Measurements from ENCODE around the gene PRDX1. TPM values are rescaled to one million over a fixed set of nuclear protein-coding genes. Genes with fewer than 3 reads are reported as not detected.

PRDX1 gene
- total and polyA plus RNA-seq, 2 of the 13 experiments (the other 11 are each of a cell fraction or from before 2014, with no cell fraction given), result 761 to 1,898 TPM

GRCh38 chr1:45550401-45551351 lies 29.0 kb upstream of the PRDX1 start, which contains the start of gene AKR1A1 (continued):
- TF ChIP-seq, protein P1, sequence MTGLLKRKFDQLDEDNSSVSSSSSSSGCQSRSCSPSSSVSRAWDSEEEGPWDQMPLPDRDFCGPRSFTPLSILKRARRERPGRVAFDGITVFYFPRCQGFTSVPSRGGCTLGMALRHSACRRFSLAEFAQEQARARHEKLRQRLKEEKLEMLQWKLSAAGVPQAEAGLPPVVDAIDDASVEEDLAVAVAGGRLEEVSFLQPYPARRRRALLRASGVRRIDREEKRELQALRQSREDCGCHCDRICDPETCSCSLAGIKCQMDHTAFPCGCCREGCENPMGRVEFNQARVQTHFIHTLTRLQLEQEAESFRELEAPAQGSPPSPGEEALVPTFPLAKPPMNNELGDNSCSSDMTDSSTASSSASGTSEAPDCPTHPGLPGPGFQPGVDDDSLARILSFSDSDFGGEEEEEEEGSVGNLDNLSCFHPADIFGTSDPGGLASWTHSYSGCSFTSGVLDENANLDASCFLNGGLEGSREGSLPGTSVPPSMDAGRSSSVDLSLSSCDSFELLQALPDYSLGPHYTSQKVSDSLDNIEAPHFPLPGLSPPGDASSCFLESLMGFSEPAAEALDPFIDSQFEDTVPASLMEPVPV (CRISPR knock-in tag; IDR thresholded peaks at IDR 0.05), result peak; percentile 93
- TF ChIP-seq ZNF790 (CRISPR knock-in tag; IDR thresholded peaks at IDR 0.05; ENCODE audit: borderline replicate concordance) (0 out of 2 replicates have a peak, but pooled peaks have one; percentile 31), ESRRA (CRISPR knock-in tag; IDR thresholded peaks at IDR 0.05; ENCODE audit: low read depth) (peak; percentile 30; the same call in 1 of the 2 replicates), CHD4 (IDR thresholded peaks at IDR 0.05; ENCODE audit: borderline replicate concordance, low read length) (peak; percentile 69; the same call in 1 of the 2 replicates), CC2D1A (CRISPR knock-in tag; IDR thresholded peaks at IDR 0.05) (no peak), SIX1 (CRISPR knock-in tag; IDR thresholded peaks at IDR 0.05; ENCODE audit: borderline replicate concordance) (no peak), PBX3 (CRISPR knock-in tag; IDR thresholded peaks at IDR 0.05; ENCODE audit: borderline replicate concordance) (no peak), ZNF703 (CRISPR knock-in tag; IDR thresholded peaks at IDR 0.05; ENCODE audit: borderline replicate concordance) (no peak; the same call in 1 of the 2 replicates), SETDB1 (CRISPR knock-in tag; IDR thresholded peaks at IDR 0.05; ENCODE audit: borderline replicate concordance) (0 out of 2 replicates have a peak, but pooled peaks have one; percentile 50)
- TF ChIP-seq, protein P2, sequence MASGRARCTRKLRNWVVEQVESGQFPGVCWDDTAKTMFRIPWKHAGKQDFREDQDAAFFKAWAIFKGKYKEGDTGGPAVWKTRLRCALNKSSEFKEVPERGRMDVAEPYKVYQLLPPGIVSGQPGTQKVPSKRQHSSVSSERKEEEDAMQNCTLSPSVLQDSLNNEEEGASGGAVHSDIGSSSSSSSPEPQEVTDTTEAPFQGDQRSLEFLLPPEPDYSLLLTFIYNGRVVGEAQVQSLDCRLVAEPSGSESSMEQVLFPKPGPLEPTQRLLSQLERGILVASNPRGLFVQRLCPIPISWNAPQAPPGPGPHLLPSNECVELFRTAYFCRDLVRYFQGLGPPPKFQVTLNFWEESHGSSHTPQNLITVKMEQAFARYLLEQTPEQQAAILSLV (CRISPR knock-in tag; IDR thresholded peaks at IDR 0.05; ENCODE audit: borderline replicate concordance), result peak; percentile 83; the same call in 1 of the 2 replicates
- TF ChIP-seq, protein P3, sequence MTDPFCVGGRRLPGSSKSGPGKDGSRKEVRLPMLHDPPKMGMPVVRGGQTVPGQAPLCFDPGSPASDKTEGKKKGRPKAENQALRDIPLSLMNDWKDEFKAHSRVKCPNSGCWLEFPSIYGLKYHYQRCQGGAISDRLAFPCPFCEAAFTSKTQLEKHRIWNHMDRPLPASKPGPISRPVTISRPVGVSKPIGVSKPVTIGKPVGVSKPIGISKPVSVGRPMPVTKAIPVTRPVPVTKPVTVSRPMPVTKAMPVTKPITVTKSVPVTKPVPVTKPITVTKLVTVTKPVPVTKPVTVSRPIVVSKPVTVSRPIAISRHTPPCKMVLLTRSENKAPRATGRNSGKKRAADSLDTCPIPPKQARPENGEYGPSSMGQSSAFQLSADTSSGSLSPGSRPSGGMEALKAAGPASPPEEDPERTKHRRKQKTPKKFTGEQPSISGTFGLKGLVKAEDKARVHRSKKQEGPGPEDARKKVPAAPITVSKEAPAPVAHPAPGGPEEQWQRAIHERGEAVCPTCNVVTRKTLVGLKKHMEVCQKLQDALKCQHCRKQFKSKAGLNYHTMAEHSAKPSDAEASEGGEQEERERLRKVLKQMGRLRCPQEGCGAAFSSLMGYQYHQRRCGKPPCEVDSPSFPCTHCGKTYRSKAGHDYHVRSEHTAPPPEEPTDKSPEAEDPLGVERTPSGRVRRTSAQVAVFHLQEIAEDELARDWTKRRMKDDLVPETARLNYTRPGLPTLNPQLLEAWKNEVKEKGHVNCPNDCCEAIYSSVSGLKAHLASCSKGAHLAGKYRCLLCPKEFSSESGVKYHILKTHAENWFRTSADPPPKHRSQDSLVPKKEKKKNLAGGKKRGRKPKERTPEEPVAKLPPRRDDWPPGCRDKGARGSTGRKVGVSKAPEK (CRISPR knock-in tag; IDR thresholded peaks at IDR 0.05; ENCODE audit: borderline replicate concordance), result no peak
- TF ChIP-seq, protein P4, sequence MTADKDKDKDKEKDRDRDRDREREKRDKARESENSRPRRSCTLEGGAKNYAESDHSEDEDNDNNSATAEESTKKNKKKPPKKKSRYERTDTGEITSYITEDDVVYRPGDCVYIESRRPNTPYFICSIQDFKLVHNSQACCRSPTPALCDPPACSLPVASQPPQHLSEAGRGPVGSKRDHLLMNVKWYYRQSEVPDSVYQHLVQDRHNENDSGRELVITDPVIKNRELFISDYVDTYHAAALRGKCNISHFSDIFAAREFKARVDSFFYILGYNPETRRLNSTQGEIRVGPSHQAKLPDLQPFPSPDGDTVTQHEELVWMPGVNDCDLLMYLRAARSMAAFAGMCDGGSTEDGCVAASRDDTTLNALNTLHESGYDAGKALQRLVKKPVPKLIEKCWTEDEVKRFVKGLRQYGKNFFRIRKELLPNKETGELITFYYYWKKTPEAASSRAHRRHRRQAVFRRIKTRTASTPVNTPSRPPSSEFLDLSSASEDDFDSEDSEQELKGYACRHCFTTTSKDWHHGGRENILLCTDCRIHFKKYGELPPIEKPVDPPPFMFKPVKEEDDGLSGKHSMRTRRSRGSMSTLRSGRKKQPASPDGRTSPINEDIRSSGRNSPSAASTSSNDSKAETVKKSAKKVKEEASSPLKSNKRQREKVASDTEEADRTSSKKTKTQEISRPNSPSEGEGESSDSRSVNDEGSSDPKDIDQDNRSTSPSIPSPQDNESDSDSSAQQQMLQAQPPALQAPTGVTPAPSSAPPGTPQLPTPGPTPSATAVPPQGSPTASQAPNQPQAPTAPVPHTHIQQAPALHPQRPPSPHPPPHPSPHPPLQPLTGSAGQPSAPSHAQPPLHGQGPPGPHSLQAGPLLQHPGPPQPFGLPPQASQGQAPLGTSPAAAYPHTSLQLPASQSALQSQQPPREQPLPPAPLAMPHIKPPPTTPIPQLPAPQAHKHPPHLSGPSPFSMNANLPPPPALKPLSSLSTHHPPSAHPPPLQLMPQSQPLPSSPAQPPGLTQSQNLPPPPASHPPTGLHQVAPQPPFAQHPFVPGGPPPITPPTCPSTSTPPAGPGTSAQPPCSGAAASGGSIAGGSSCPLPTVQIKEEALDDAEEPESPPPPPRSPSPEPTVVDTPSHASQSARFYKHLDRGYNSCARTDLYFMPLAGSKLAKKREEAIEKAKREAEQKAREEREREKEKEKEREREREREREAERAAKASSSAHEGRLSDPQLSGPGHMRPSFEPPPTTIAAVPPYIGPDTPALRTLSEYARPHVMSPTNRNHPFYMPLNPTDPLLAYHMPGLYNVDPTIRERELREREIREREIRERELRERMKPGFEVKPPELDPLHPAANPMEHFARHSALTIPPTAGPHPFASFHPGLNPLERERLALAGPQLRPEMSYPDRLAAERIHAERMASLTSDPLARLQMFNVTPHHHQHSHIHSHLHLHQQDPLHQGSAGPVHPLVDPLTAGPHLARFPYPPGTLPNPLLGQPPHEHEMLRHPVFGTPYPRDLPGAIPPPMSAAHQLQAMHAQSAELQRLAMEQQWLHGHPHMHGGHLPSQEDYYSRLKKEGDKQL (CRISPR knock-in tag; IDR thresholded peaks at IDR 0.05; ENCODE audit: low read depth), result peak; percentile 50

Data from HepG2 (cell line).